H9 (cell line): ENCODE results near the gene TMEM187. TPM values are rescaled to one million over a fixed set of nuclear protein-coding genes. Genes with fewer than 3 reads are reported as not detected.

Experiments
- DNase-seq: peaks from one replicate; pipeline ENCODE4 v3.0.0-alpha.2; 2017
- H2AFZ ChIP-seq: one replicate; pipeline ENCODE4 v1.6.1; 2013; ENCODE audit warnings: mild to moderate bottlenecking, low read length, control low read depth, moderate library complexity
- H2AK5ac ChIP-seq: 2 replicates; pipeline ENCODE4 v1.6.1; 2013; ENCODE audit warnings: low read length, control low read depth, mixed read lengths; ENCODE audit not compliant: insufficient read length
- H2BK120ac ChIP-seq: one replicate; pipeline ENCODE4 v1.6.1; 2013; ENCODE audit warnings: low read depth, mild to moderate bottlenecking, low read length, control low read depth, inconsistent platforms; ENCODE audit not compliant: poor library complexity, severe bottlenecking
- H2BK12ac ChIP-seq: 2 replicates; pipeline ENCODE4 v1.6.1; 2013; ENCODE audit warnings: low read length, control low read depth, mixed read lengths, low read depth; ENCODE audit not compliant: insufficient read length
- H2BK15ac ChIP-seq: 2 replicates; pipeline ENCODE4 v1.6.1; 2013; ENCODE audit warnings: low read depth, low read length, control low read depth
- H2BK20ac ChIP-seq: one replicate; pipeline ENCODE4 v1.6.1; 2013; ENCODE audit warnings: low read depth, mild to moderate bottlenecking, low read length, control low read depth, inconsistent platforms; ENCODE audit not compliant: poor library complexity, severe bottlenecking
- H2BK5ac ChIP-seq: 2 replicates; pipeline ENCODE4 v1.6.1; 2013; ENCODE audit warnings: low read length, control low read depth, mixed read lengths; ENCODE audit not compliant: insufficient read length
- H3K14ac ChIP-seq: 2 replicates; pipeline ENCODE4 v1.6.1; 2013; ENCODE audit warnings: low read length, control low read depth; ENCODE audit not compliant: insufficient read depth
- H3K18ac ChIP-seq: 2 replicates; pipeline ENCODE4 v1.6.1; 2013; ENCODE audit warnings: low read depth, mild to moderate bottlenecking, mixed read lengths, low read length, control low read depth; ENCODE audit not compliant: insufficient read length
- H3K23ac ChIP-seq: 2 replicates; pipeline ENCODE4 v1.6.1; 2013; ENCODE audit warnings: low read length, control low read depth, mixed read lengths, low read depth; ENCODE audit not compliant: insufficient read length
- H3K23me2 ChIP-seq: 2 replicates; pipeline ENCODE4 v1.6.1; 2013; ENCODE audit warnings: low read depth, mild to moderate bottlenecking, mixed read lengths, low read length, control low read depth; ENCODE audit not compliant: insufficient read length, poor library complexity, severe bottlenecking
- H3K27ac ChIP-seq: 2 replicates; pipeline ENCODE4 v1.5.1; 2013; ENCODE audit warnings: low read length, control low read depth, mixed read lengths, low read depth; ENCODE audit not compliant: insufficient read length
- H3K27me3 ChIP-seq: 2 replicates; pipeline ENCODE4 v1.6.1; 2013; ENCODE audit warnings: low read length, control low read depth, inconsistent platforms; ENCODE audit not compliant: insufficient read depth
- H3K4ac ChIP-seq: 2 replicates; pipeline ENCODE4 v1.6.1; 2013; ENCODE audit warnings: low read depth, mild to moderate bottlenecking, control low read depth, inconsistent platforms, low read length, moderate library complexity
- H3K4me1 ChIP-seq: 2 replicates; pipeline ENCODE4 v1.6.1; 2013; ENCODE audit warnings: low read length, control low read depth, inconsistent platforms; ENCODE audit not compliant: insufficient read depth
- H3K4me2 ChIP-seq: 2 replicates; pipeline ENCODE4 v1.6.1; 2013; ENCODE audit warnings: low read length, control low read depth, mixed read lengths; ENCODE audit not compliant: insufficient read length, insufficient read depth
- H3K56ac ChIP-seq: 2 replicates; pipeline ENCODE4 v1.6.1; 2013; ENCODE audit warnings: low read depth, mild to moderate bottlenecking, mixed read lengths, low read length, control low read depth; ENCODE audit not compliant: insufficient read length
- H3K79me1 ChIP-seq: 2 replicates; pipeline ENCODE4 v1.6.1; 2013; ENCODE audit warnings: low read depth, mild to moderate bottlenecking, moderate library complexity, low read length, control low read depth, inconsistent platforms; ENCODE audit not compliant: insufficient read depth, poor library complexity, severe bottlenecking
- H3K79me2 ChIP-seq: 2 replicates; pipeline ENCODE4 v1.6.1; 2013; ENCODE audit warnings: low read length, control low read depth, inconsistent platforms; ENCODE audit not compliant: insufficient read depth
- H3K9ac ChIP-seq: 2 replicates; pipeline ENCODE4 v1.6.1; 2013; ENCODE audit warnings: low read length, control low read depth, mixed read lengths; ENCODE audit not compliant: insufficient read length; ENCODE audit errors: extremely low read depth
- H3K9me3 ChIP-seq: one replicate; pipeline ENCODE4 v1.6.1; 2013; ENCODE audit warnings: low read depth, low read length, inconsistent platforms; ENCODE audit not compliant: control insufficient read depth
- H3T11ph ChIP-seq: one replicate; pipeline ENCODE4 v1.6.1; 2013; ENCODE audit warnings: mild to moderate bottlenecking, low read length, control low read depth, inconsistent platforms
- H4K20me1 ChIP-seq: one replicate; pipeline ENCODE4 v1.6.1; 2013; ENCODE audit not compliant: control insufficient read depth, insufficient read length, insufficient read depth
- H4K5ac ChIP-seq: 2 replicates; pipeline ENCODE4 v1.6.1; 2013; ENCODE audit warnings: low read depth, mild to moderate bottlenecking, mixed read lengths, low read length, control low read depth; ENCODE audit not compliant: insufficient read length
- H4K8ac ChIP-seq: replicated peaks from 2 replicates; pipeline ENCODE4 v1.6.1; 2013; ENCODE audit warnings: low read length, control low read depth, mixed read lengths, low read depth; ENCODE audit not compliant: insufficient read length
- H4K91ac ChIP-seq: 2 replicates; pipeline ENCODE4 v1.6.1; 2013; ENCODE audit warnings: low read depth, mild to moderate bottlenecking, moderate library complexity, mixed read lengths, low read length, control low read depth; ENCODE audit not compliant: insufficient read length
- H3K27ac Mint-ChIP-seq, 3 experiments: 2 replicates in 2 of 3; 3 replicates in 1 of 3; pipeline ENCODE4 v1.8.0; 2020 to 2021; ENCODE audit warnings: mixed read lengths in 3 of 3, mild to moderate bottlenecking in 1 of 3, moderate library complexity in 1 of 3
- H3K27me3 Mint-ChIP-seq: 2 replicates; pipeline ENCODE4 v1.8.0; 2021; ENCODE audit warnings: low read depth, mild to moderate bottlenecking, moderate library complexity, mixed read lengths
- H3K36me3 Mint-ChIP-seq, 3 experiments: 2 replicates in 2 of 3; 3 replicates in 1 of 3; pipeline ENCODE4 v1.8.0; 2020 to 2021; ENCODE audit warnings: low read depth in 3 of 3, mixed read lengths in 3 of 3; ENCODE audit not compliant: insufficient read depth in 1 of 3
- H3K4me1 Mint-ChIP-seq, 2 experiments: 2 replicates each; pipeline ENCODE4 v1.8.0; 2020; ENCODE audit warnings: mixed read lengths in 2 of 2
- H3K4me3 Mint-ChIP-seq, 2 experiments: 2 replicates in 1 of 2; 3 replicates in 1 of 2; pipeline ENCODE4 v1.8.0; 2020 to 2021; ENCODE audit warnings: mild to moderate bottlenecking in 2 of 2, mixed read lengths in 2 of 2, moderate library complexity in 1 of 2
- H3K9me3 Mint-ChIP-seq, 2 experiments: 2 replicates in 1 of 2; 3 replicates in 1 of 2; pipeline ENCODE4 v1.8.0; 2020; ENCODE audit warnings: mild to moderate bottlenecking in 2 of 2, mixed read lengths in 2 of 2, moderate library complexity in 1 of 2
- CTCF ChIP-seq: fragments of 200-600 bp; sonication (generic); conservative IDR thresholded peaks from 3 replicates; pipeline ENCODE4 v1.8.0; 2021; ENCODE audit warnings: antibody characterized with exemption, mild to moderate bottlenecking
- WGBS: extraction: QIAGEN DNeasy Blood & Tissue Kit; methylation state at CpG from one replicate; pipeline ENCODE4 v1.1.7; 2013; ENCODE audit warnings: missing lambda C conversion rate, low lambda C conversion rate, mixed read lengths; ENCODE audit not compliant: insufficient read length; ENCODE audit errors: extremely low coverage; 5-methylcytosine and 5-hydroxymethylcytosine counted together
- total RNA-seq: library from RNA; stranded (reverse); gene quantifications from 2 replicates; pipeline ENCODE4 v1.2.1, GENCODE V29; 2021

The TMEM187 gene
- total RNA-seq, 1 experiment from 2014 or later: 2.7 TPM

GRCh38 chrX:153970357-153971123, 2.0 kb upstream of the TMEM187 start:
- Histone ChIP-seq H3K27me3 (no peaks in the 10 kb centered on the region), H3K79me2 (peaks cover 41% of the 10 kb centered on the region; the same call in 1 of the 2 replicates), H3K27ac (peak overlapping the region; percentile 94), H2AFZ (no peak overlapping the region), H2BK5ac (peak overlapping the region; percentile 58), H3K23me2 (peaks cover 18% of the 10 kb centered on the region), H3K18ac (peak overlapping the region; percentile 94), H3T11ph (no peak overlapping the region), H3K56ac (no peak overlapping the region), H3K4me2 (peak overlapping the region; percentile 80), H2BK120ac (no peak overlapping the region), H3K4me1 (peaks cover 4% of the 10 kb centered on the region; the same call in 1 of the 2 replicates), H3K9ac (peak overlapping the region; percentile 99), H2BK12ac (no peak overlapping the region), H4K20me1 (no peaks in the 10 kb centered on the region), H3K4ac (no peak overlapping the region), H3K79me1 (no peaks in the 10 kb centered on the region), H3K14ac (peak overlapping the region; percentile 95), H3K9me3 (no peaks in the 10 kb centered on the region), H2BK15ac (no peak overlapping the region), H4K91ac (peak overlapping the region; percentile 81), H4K8ac (no peak overlapping the region), H4K5ac (no peak overlapping the region), H3K23ac (no peak overlapping the region), H2BK20ac (no peak overlapping the region), H2AK5ac (no peak overlapping the region)
- H3K4me3 Mint-ChIP-seq: peak overlapping the region; percentile 100
- no peak for TF ChIP-seq CTCF
- H3K27ac Mint-ChIP-seq: peak overlapping the region; percentile 100
- peaks cover 4 to 5% of the 10 kb centered on the region in 2 experiments; a peak in 3 of 5 replicates for H3K9me3 Mint-ChIP-seq
- no CpG with 5 or more reads among the region's 49 CpGs for WGBS
- DNase-seq: peak; percentile 64
- no peaks in the 10 kb centered on the region for H3K27me3 Mint-ChIP-seq
- peaks cover 8 to 25% (median 8%) of the 10 kb centered on the region in 3 experiments for H3K36me3 Mint-ChIP-seq
- peaks cover 42 to 53% of the 10 kb centered on the region in 2 experiments for H3K4me1 Mint-ChIP-seq
